GM18526 (cell line): Measurements from ENCODE around the gene IL4I1.

Source experiments
- POLR2A ChIP-seq: IDR thresholded peaks from 3 replicates; pipeline ENCODE4 v1.6.1; 2011; ENCODE audit not compliant: insufficient read length; ENCODE audit errors: extremely low read depth

The IL4I1 gene

GRCh38 chr19:49911381-49912145, 14.9 kb upstream of the IL4I1 start:
- TF ChIP-seq POLR2A, result peak; percentile 21

GRCh38 chr19:49910179-49910578, 13.5 kb upstream of the IL4I1 start:
- TF ChIP-seq POLR2A, result no peak

- TF ChIP-seq POLR2A, result no peak
Observed at GRCh38 chr19:49908480-49909420, 12.1 kb upstream of the IL4I1 start.

- TF ChIP-seq POLR2A, result no peak
Observed at GRCh38 chr19:49907745-49908446, 11.2 kb upstream of the IL4I1 start.

- no peak for TF ChIP-seq POLR2A
Observed at GRCh38 chr19:49906879-49907564, 10.3 kb upstream of the IL4I1 start.

- TF ChIP-seq POLR2A, result no peak
Observed at GRCh38 chr19:49904136-49904535, 7.4 kb upstream of the IL4I1 start.

- peak; percentile 36 for TF ChIP-seq POLR2A
Observed at GRCh38 chr19:49895566-49896297, 955 bp downstream of the IL4I1 start.

GRCh38 chr19:49894879-49895565, 1.7 kb downstream of the IL4I1 start:
- TF ChIP-seq POLR2A, result no peak

GRCh38 chr19:49894011-49894664, 2.5 kb downstream of the IL4I1 start:
- TF ChIP-seq POLR2A, result peak; percentile 25

- no peak for TF ChIP-seq POLR2A
Observed at GRCh38 chr19:49892716-49893115, 4.0 kb downstream of the IL4I1 start.

- TF ChIP-seq POLR2A, result no peak
Observed at GRCh38 chr19:49891393-49891792, 5.3 kb downstream of the IL4I1 start.

- TF ChIP-seq POLR2A, result peak; percentile 13
Observed at GRCh38 chr19:49890349-49891311, 6.1 kb downstream of the IL4I1 start.

- TF ChIP-seq POLR2A, result no peak
Observed at GRCh38 chr19:49889687-49890348, 6.9 kb downstream of the IL4I1 start.
